ENCODE results near the gene ZNF451.

Gene ZNF451

DNA sequence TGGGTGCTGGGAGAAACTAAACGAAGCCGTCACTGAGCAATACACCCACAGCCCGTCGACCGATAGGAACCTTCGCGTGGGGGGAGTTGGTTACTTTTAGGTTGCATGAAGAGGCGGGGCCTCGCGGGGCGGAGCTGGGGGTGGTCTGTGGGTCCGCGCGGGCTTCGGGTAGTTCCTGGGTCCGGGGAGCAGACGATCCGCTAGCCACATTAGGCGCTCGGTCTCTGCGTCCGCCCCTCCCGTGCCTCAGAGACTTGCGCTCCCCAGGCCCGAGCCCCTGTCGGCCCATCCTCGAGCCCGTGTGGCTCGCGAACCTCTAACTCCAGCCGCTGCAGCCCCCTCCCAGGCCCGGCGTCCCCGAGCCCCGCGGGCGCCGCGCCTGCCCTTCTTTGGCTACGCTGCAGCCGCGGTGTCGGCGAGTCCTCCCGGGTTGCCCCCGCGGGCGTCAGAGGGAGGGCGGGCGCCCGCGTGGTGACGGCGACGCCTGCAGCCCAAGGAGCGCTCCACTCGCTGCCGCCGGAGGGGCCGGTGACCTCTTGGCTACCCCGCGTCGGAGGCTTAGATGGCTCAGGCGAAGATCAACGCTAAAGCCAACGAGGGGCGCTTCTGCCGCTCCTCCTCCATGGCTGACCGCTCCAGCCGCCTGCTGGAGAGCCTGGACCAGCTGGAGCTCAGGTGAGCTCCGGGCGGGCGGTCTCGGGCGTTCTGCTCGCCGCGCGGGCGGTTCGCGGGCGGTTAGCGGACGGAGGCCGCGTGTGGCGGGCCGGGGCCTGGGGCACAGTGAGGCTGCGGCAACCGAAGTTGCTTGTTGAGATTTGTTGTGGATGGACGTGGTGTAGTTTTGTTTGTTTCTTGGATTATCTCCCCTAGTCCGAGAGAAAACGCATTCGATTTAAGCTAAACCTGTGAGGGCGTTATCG lies 82.4 kb downstream of the ZNF451 start, which contains the start of gene BAG2:
Gene BAG2, plus strand, starts transcription at position 191 of the 920 bp plus-strand sequence. Its CDS starts 372 bp downstream, at position 563.
- POLR2A ChIA-PET, result interaction anchor here (0.6 to 1.8 kb wide), 6 partner anchors 11 to 630 kb away, joined by 3 to 10 read pairs (median 4); no protein-coding TSS in a partner anchor

DNA sequence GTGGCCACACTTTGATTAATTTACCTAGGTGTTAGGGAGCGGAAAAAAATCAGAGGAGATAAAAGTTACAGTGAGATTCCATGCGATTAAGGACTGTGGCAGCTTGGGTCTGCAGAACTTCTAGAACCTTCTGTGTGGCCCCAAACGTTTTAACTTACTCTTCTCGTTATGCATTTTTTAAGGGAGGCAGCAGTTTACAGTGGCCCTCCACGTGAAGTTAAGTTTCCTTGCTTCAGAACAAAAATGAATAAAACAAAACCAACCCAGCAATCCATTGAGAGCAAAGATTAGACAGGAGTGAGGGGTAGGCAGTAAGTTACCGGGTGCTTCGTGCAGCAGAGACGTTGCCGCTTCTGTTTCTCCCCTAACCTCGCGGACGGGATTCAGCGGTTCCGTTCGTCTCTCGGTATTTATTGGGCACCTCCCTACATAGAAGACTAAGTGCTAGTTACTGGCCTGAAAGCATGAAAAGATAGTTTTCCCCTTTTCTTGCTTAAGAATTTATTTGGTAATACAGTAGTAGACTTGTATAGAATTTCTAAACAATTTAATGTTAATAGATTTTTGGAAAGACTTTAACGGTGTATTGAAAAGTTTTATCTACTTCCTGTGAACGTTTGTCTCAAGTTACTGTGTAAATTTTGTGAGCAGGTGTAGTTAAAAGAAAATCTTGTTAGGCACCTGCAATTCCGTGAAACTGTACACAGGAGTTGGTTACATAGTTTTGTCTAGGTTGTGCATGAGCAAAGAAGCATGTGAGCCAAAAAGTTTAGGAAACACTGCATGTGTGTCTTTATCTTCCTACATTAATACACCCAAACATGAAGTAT lies 83.3 kb downstream of the ZNF451 start:
- H3K4me3 ChIP-seq (ENCODE audit: low read depth, low read length), result peak overlapping the region; percentile 65
- TF ChIP-seq, protein P1, sequence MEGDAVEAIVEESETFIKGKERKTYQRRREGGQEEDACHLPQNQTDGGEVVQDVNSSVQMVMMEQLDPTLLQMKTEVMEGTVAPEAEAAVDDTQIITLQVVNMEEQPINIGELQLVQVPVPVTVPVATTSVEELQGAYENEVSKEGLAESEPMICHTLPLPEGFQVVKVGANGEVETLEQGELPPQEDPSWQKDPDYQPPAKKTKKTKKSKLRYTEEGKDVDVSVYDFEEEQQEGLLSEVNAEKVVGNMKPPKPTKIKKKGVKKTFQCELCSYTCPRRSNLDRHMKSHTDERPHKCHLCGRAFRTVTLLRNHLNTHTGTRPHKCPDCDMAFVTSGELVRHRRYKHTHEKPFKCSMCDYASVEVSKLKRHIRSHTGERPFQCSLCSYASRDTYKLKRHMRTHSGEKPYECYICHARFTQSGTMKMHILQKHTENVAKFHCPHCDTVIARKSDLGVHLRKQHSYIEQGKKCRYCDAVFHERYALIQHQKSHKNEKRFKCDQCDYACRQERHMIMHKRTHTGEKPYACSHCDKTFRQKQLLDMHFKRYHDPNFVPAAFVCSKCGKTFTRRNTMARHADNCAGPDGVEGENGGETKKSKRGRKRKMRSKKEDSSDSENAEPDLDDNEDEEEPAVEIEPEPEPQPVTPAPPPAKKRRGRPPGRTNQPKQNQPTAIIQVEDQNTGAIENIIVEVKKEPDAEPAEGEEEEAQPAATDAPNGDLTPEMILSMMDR (IDR thresholded peaks at IDR 0.05; ENCODE audit: insufficient read depth, low read length, missing control alignments), result no peak
- ChIA-PET CTCF (interaction anchor here (0.6 to 3.9 kb wide), 4 partner anchors 12 to 143 kb away, joined by 3 to 21 read pairs (median 3); partner anchors contain the start of gene PRIM2), POLR2A (interaction anchor here (0.9 to 1.8 kb wide), 3 partner anchors 11 to 84 kb away, joined by 3 to 10 read pairs (median 4); no protein-coding TSS in a partner anchor)
- DNase-seq (ENCODE audit: low read depth, low spot score), result no peak

More for the DNA sequence above, 82.4 kb downstream of the ZNF451 start, which contains the start of gene BAG2:
- DNase-seq (ENCODE audit: low read depth, low spot score), result no peak
- H3K4me3 ChIP-seq (ENCODE audit: low read depth, low read length), result peak within 1 kb of the TSS; percentile 65
- TF ChIP-seq, protein P1 (IDR thresholded peaks at IDR 0.05; ENCODE audit: insufficient read depth, low read length, missing control alignments), result no peak
- CTCF ChIA-PET, result interaction anchor here (0.6 to 3.9 kb wide), 6 partner anchors 10 to 269 kb away, joined by 3 to 21 read pairs (median 3); partner anchors contain the start of gene PRIM2

DNA sequence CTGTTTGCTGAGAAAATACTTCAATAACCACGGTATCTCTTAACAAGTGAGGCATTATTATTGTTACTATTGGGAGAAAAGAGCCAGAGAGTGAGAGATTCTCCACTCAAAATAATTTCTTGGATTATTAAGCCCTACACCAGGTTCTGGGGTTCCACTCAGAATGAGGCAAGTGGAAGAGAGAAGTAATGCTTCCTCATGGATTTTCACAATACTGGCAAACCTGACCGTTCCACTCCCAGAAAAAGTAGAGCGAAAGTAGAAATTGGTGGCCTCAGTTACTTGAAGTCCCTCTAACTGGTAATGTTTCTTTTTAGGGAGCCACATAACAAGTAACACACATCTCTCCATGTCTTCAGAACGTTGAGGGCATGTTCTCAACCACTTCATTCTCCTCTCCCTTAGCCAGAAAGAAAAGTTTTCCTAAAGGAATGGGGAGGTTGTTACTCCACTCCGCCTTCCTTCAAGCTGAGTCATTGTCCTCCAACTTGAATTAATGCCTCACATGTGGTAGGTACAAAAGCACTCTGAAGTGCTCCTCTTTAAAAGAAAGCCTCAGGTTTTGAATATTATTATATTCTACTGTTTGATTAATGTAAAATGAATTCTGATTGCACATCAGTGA lies 84.0 kb downstream of the ZNF451 start:
- CTCF ChIA-PET, result interaction anchor here (1.0 to 1.2 kb wide), 2 partner anchors 9 to 11 kb away, joined by 3 to 5 read pairs; no protein-coding TSS in a partner anchor
- DNase-seq (ENCODE audit: low read depth, low spot score), result no peak
- H3K4me3 ChIP-seq (ENCODE audit: low read depth, low read length), result peak overlapping the region; percentile 65
- POLR2A ChIA-PET, result no interaction called here
- TF ChIP-seq, protein P1 (IDR thresholded peaks at IDR 0.05; ENCODE audit: insufficient read depth, low read length, missing control alignments), result no peak

DNA sequence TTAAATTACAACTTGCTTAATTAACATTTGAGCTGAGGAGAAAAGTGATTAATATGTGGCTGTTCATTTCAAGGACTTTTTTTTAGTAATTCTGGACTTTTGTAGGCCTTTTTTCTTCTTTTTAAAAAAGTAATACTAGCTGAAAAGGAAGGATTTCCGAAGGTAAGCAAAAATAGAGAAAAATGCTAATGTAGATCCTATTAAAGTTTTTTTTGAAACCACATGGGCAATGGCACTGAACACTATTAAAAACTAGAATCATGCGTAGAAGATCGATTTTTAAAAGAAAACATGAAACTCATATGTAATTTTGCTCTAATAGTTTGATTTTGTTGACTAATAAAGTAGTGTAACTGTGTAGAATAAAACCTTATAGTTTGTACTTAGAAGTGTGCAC lies 84.5 kb downstream of the ZNF451 start:
- ChIA-PET CTCF (interaction anchor here (1.0 to 1.2 kb wide), 2 partner anchors 9 to 11 kb away, joined by 3 to 5 read pairs; no protein-coding TSS in a partner anchor), POLR2A (no interaction called here)
- TF ChIP-seq, protein P1 (IDR thresholded peaks at IDR 0.05; ENCODE audit: insufficient read depth, low read length, missing control alignments), result no peak
- peak overlapping the region; percentile 65 for H3K4me3 ChIP-seq (ENCODE audit: low read depth, low read length)
- DNase-seq (ENCODE audit: low read depth, low spot score), result no peak

DNA sequence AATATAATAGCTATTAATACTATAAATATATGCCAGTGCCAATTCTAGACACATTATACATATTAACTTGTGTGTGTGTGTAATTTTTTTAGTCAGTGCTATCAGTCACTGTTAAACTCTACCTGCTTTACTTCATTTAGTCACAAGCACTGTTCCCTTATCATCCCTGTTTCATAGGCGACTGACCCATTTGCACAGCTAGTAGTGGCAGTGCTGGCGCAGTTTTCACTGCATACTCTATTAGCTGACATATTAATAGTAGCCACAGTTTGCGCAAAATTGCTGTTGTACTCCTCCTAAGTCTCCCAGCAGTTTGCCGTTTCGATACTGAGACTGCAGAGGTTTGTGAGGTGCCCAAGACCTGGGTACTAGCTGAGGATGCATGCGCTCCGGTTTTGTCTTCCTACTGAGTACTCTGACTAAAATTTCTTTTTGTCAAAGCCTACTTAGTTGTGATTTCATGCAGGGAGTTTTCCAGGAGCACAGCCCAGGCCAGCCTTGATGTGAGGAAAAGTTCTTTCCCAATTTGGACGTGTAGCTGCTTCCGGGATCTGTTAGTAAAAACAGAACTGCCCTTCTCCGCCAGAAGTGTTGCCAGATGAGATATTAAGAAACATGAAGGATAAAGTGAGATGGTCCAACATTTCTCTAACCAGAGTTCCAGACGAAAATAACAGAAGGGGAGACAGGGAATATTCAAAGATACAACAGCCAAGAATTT lies 87.7 kb downstream of the ZNF451 start:
- POLR2A ChIA-PET, result no interaction called here
- CTCF ChIA-PET, result interaction anchor here (0.7 to 3.8 kb wide), 5 partner anchors 14 to 138 kb away, joined by 3 to 35 read pairs (median 3); partner anchors contain the start of gene PRIM2
- no peak overlapping the region for H3K4me3 ChIP-seq (ENCODE audit: low read depth, low read length)
- TF ChIP-seq, protein P1 (IDR thresholded peaks at IDR 0.05; ENCODE audit: insufficient read depth, low read length, missing control alignments), result no peak
- DNase-seq (ENCODE audit: low read depth, low spot score), result no peak
